ENCODE data around the gene GPR107. TPM values are rescaled to one million over a fixed set of nuclear protein-coding genes. Genes with fewer than 3 reads are reported as not detected.

Gene GPR107
- total and polyA plus RNA-seq, 8 donors: 5.1 to 19.8 (median 15.1) TPM

GRCh38 chr9:130053109-130053503, 600 bp upstream of the GPR107 start:
- intact Hi-C loops (cut with DNase I): no loop called here
- 7 to 11% methylated on average over 9 of the region's 9 CpGs for WGBS, 2 donors
- FAIRE-seq (no peak), ATAC-seq (no peak), DNase-seq (no peak)
- Histone ChIP-seq H3K27ac (peak overlapping the region; percentile 58 to 78 (median 70)), H3K27me3 (no peaks in the 10 kb centered on the region), H3K36me3 (no peaks in the 10 kb centered on the region), H3K4me3 (peak overlapping the region; percentile 59 to 94 (median 74)), H3K9me3 (no peaks in the 10 kb centered on the region), H3K4me1 (peaks cover 5 to 10% (median 6%) of the 10 kb centered on the region in 3 donors)
- TF ChIP-seq CTCF (IDR thresholded peaks at IDR 0.05): no peak

GRCh38 chr9:130054325-130054786, 650 bp downstream of the GPR107 start:
- H3K36me3 ChIP-seq: no peaks in the 10 kb centered on the region
- no peak for DNase-seq
- ATAC-seq: peak; percentile 28 to 43 (median 33)
- FAIRE-seq: no peak
- no peaks in the 10 kb centered on the region for H3K27me3 ChIP-seq
- H3K9me3 ChIP-seq: no peaks in the 10 kb centered on the region
- peak overlapping the region; percentile 59 to 94 (median 74) for H3K4me3 ChIP-seq
- H3K4me1 ChIP-seq: peaks cover 5 to 10% (median 6%) of the 10 kb centered on the region in 3 donors
- intact Hi-C loops (cut with DNase I): no loop called here
- TF ChIP-seq CTCF (IDR thresholded peaks at IDR 0.05): no peak
- 1% methylated on average over 14 of the region's 14 CpGs for WGBS, 2 donors
- peak overlapping the region; percentile 58 to 78 (median 70) for H3K27ac ChIP-seq

GRCh38 chr9:130054820-130055219, 1.1 kb downstream of the GPR107 start:
- FAIRE-seq (no peak), ATAC-seq (no peak), DNase-seq (no peak)
- intact Hi-C loops (cut with DNase I): no loop called here
- Histone ChIP-seq H3K4me3 (peak overlapping the region; percentile 59 to 94 (median 74)), H3K36me3 (no peaks in the 10 kb centered on the region), H3K9me3 (no peaks in the 10 kb centered on the region), H3K27me3 (no peaks in the 10 kb centered on the region), H3K27ac (no peak overlapping the region), H3K4me1 (peaks cover 5 to 10% (median 6%) of the 10 kb centered on the region in 3 donors)
- WGBS, 2 donors: 64% methylated on average over 8 of the region's 8 CpGs
- no peak for TF ChIP-seq CTCF (IDR thresholded peaks at IDR 0.05)

- FAIRE-seq (no peak), DNase-seq (no peak), ATAC-seq (no peak)
- H3K4me1 ChIP-seq: peaks cover under 1 to 5% (median under 1%) of the 10 kb centered on the region in 3 donors
- intact Hi-C loops (cut with DNase I): no loop called here
- no peak overlapping the region for H3K4me3 ChIP-seq
- no peaks in the 10 kb centered on the region for H3K36me3 ChIP-seq
- H3K9me3 ChIP-seq: no peaks in the 10 kb centered on the region
- H3K27me3 ChIP-seq: no peaks in the 10 kb centered on the region
- no peak for TF ChIP-seq CTCF (IDR thresholded peaks at IDR 0.05)
- no peak overlapping the region for H3K27ac ChIP-seq
- WGBS, 2 donors: 88 to 91% methylated on average over 7 of the region's 7 CpGs
These were observed 4.4 kb downstream of the GPR107 start for GRCh38 chr9:130058154-130058553.

- no peak for TF ChIP-seq CTCF (IDR thresholded peaks at IDR 0.05)
- 45 to 58% methylated on average over 3 of the region's 3 CpGs for WGBS, 2 donors
- ATAC-seq (no peak), DNase-seq (no peak), FAIRE-seq (no peak)
- intact Hi-C loops (cut with DNase I): no loop called here
- H3K9me3 ChIP-seq: no peaks in the 10 kb centered on the region
- H3K27ac ChIP-seq: no peak overlapping the region
- H3K4me3 ChIP-seq: no peak overlapping the region
- H3K36me3 ChIP-seq: no peaks in the 10 kb centered on the region
- H3K4me1 ChIP-seq: peaks cover 0 to 5% (median 0%) of the 10 kb centered on the region in 3 donors
- H3K27me3 ChIP-seq: no peaks in the 10 kb centered on the region
These were observed 5.2 kb downstream of the GPR107 start for GRCh38 chr9:130058887-130059286.

All from pancreas (tissue), 10 donors.